ENCODE measurements around the gene CPTP.

CPTP gene

DNA sequence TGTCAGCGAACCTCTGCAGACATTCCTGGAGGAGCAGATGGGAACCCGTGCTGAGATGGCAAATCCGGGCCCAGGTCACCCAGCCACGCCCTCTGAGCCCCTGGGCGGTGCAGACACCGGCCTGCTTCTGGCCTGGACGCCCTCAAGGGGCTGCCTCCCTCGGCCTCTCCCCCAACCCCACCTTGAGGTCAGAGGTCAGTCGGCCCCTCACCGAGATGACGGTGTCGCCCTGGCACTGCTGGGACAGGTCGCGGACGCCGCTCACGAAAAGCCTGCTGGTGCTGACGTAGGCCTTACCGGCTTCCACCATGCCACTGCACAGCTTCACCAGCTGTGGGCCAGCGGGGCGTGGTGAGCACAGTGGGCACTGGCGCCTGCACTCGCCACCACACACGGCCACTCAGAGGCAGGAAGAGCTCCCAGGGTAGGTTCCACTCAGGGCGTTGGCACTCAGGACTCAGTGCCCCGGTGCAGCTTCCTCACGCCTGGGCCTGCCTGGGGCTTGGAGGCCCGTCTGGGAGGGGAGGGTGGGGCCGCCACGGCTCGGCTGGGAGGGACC lies 21.6 kb upstream of the CPTP start:
- no peak for FAIRE-seq
- no peak for DNase-seq (ENCODE audit: insufficient read length)

DNA sequence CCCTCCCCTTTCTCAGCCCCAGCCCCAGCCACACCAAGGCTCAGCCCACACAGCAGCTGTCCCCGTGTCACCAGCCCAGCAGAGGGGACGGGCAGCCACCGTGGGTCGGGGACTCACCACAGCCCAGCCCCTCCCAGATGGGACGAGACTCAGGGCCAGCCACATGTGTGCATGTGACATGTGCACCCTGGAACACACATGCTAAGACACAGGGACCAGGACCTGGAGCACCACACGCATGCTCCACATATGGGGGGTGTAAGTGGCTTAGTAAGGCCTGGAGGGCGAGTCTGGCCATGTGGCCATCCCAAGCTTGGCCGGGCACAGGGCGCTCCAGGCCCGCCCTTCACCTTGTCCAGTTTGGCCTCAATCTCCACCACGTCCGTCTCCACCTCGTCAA lies 20.9 kb upstream of the CPTP start:
- TF ChIP-seq POLR2A (IDR thresholded peaks at IDR 0.05; ENCODE audit: low read depth, low read length) (no peak), TAF1 (IDR thresholded peaks at IDR 0.05; ENCODE audit: borderline replicate concordance, low read depth, low read length) (no peak), POLR2AphosphoS5 (IDR thresholded peaks at IDR 0.05; ENCODE audit: low read depth, low read length) (no peak)
- no peak for FAIRE-seq

More for the DNA sequence above, 21.6 kb upstream of the CPTP start:
- TF ChIP-seq TAF1 (IDR thresholded peaks at IDR 0.05; ENCODE audit: borderline replicate concordance, low read depth, low read length) (no peak), POLR2A (IDR thresholded peaks at IDR 0.05; ENCODE audit: low read depth, low read length) (no peak), POLR2AphosphoS5 (IDR thresholded peaks at IDR 0.05; ENCODE audit: low read depth, low read length) (no peak)

DNA sequence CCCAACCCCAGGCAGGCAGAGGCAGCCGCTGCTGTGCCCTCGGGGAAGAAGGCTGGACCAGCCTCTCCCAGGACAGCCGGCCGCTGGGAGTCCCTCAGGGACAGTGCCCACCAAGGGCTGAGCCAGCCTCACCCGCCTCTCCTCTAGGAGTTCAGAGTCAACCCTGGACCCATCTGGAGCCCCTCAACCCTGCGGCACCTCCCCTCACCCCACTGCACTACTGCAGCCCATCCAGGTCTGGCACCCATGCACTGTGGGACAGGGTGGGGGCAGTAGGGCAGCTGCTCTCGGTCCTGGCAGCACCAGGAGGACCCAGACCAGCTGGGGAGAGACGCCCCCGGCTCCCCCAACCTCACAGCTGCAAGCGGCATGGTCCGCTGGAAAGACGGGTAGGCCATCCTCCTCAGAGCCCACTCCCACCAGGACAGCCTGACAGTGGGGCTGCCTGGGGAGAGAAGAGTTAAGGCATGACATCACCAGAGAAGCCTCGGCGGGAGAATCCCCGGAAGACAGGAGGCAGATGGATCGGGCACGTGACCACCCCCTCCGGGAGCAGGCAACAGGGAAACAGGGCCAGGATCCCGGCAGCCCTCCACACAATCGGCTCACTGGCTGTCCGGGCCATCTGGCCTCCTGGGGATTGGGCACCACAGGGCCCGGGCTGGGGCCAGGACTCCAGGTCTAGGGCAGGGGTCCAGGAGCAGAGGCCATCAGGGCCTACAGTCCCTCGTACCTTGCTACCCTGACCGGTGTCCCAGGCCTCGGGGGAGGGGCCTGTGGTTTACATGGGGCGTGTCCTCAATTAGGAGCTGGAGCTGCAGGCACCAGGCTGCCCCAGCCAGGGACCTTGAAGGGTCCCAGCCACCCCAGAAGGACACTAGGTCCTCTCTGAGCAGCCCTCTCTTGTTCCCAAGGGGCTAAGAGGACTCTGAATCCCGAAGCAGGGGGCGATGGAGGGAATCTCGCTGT lies 20.0 kb upstream of the CPTP start:
- DNase-seq (ENCODE audit: insufficient read length) (no peak), FAIRE-seq (no peak)

More for the DNA sequence above, 20.9 kb upstream of the CPTP start:
- DNase-seq (ENCODE audit: insufficient read length) = no peak

DNA sequence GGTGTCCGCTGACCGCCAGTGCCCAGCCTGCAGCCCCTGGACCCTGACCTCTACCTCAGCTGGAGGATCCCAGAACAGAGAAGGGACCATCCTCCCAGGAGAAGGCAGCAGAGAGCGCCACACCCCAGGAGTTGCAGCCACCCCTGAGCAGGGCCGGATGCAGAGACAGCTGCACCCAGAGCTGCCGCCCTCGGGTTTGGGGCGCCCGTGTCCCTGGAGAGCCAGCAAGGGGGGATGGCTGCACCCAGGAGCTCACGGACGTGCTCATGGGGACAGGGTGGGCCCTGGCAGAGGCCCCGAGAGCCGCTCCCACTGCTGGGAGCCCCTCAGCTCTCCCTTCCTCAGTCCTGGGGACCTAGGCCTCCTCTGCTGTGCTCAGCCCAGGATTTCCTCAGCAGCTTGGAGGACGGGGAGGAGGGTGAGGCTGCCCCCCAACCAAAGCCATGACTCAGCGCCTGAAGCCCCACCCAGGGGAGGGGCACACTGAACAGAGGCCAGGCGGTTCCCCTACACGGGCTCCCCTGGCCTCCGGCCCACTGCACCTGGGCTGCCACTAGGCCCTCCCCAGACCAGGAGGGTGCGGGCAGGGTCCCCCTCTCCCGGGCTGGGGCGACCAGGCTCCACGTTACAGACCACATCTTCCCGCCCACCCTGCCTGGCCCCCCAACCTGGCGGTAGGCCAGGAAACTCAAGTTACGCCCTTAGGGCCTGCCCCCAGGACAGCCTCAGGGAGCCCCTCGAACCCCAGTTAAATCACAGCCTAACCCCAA lies 19.1 kb upstream of the CPTP start:
- FAIRE-seq (peak; percentile 60), DNase-seq (ENCODE audit: insufficient read length) (peak; percentile 75)
- TF ChIP-seq TAF1 (IDR thresholded peaks at IDR 0.05; ENCODE audit: borderline replicate concordance, low read depth, low read length) = no peak
- TF ChIP-seq POLR2A (IDR thresholded peaks at IDR 0.05; ENCODE audit: low read depth, low read length) = peak; percentile 43; the same call in 1 of the 2 replicates

More for the DNA sequence above, 20.0 kb upstream of the CPTP start:
- TF ChIP-seq POLR2A (IDR thresholded peaks at IDR 0.05; ENCODE audit: low read depth, low read length) (no peak), TAF1 (IDR thresholded peaks at IDR 0.05; ENCODE audit: borderline replicate concordance, low read depth, low read length) (no peak), POLR2AphosphoS5 (IDR thresholded peaks at IDR 0.05; ENCODE audit: low read depth, low read length) (no peak)

DNA sequence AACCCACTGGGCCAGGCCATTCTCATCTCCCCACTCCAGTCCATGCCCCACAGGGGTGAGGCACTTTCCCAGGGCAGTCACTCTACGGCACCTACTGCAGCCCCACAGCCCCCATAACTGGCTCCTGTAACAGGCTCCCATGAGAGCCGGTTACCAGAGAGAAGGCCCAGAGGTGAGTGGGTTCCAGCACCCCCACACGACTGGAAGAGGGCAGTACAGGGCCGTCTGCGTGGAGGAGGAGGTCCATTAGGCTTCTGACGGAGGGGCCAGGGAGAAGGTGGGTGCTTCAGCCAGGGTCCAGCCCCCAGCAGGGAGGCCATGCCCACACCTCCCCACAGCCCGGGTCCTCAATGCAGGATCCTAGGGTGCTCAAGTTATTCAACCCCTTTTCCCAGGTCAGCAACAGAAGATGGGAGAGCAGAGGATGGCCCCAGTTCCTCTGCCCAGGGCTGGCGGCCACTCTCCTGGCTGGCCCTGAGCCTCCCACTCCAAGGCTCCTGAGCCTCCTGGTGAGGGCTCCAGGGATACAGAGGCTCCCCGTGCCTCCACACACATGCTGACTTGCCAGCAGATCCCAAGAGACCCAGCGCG lies 18.4 kb upstream of the CPTP start:
- DNase-seq (ENCODE audit: insufficient read length) (no peak), FAIRE-seq (no peak)
- no peak for TF ChIP-seq POLR2AphosphoS5 (IDR thresholded peaks at IDR 0.05; ENCODE audit: low read depth, low read length)
- TF ChIP-seq TAF1 (IDR thresholded peaks at IDR 0.05; ENCODE audit: borderline replicate concordance, low read depth, low read length) = no peak
- no peak for TF ChIP-seq POLR2A (IDR thresholded peaks at IDR 0.05; ENCODE audit: low read depth, low read length)

DNA sequence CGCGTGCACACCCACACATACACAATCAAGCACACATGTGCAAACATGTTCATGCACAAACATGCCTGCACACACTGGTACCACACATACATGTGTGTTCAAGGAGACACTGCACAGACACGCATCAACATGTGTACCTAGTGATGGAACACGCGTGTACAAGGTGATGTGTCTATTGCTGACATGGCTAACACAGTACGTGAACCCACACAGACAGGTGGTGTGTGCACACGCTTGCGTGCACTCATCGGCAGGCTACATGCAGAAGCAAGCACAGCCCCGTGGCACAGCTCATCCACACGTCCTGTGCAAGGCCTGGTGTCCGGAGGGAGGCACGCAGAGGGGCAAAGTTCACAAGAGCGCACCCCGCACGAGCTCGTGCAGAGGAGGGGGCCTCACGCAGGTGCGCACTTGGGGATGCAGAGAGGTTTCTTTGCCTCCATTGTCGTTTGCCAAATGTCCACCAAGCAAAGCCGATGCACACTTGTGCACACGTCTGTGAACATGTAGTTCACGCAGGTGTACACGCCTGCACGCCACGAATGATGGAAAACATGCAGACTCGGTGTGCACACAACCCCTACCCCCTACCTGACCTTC lies 17.8 kb upstream of the CPTP start:
- FAIRE-seq = peak; percentile 17
- TF ChIP-seq POLR2AphosphoS5 (IDR thresholded peaks at IDR 0.05; ENCODE audit: low read depth, low read length) (no peak), POLR2A (IDR thresholded peaks at IDR 0.05; ENCODE audit: low read depth, low read length) (no peak), TAF1 (IDR thresholded peaks at IDR 0.05; ENCODE audit: borderline replicate concordance, low read depth, low read length) (no peak)
- DNase-seq (ENCODE audit: insufficient read length) = no peak

DNA sequence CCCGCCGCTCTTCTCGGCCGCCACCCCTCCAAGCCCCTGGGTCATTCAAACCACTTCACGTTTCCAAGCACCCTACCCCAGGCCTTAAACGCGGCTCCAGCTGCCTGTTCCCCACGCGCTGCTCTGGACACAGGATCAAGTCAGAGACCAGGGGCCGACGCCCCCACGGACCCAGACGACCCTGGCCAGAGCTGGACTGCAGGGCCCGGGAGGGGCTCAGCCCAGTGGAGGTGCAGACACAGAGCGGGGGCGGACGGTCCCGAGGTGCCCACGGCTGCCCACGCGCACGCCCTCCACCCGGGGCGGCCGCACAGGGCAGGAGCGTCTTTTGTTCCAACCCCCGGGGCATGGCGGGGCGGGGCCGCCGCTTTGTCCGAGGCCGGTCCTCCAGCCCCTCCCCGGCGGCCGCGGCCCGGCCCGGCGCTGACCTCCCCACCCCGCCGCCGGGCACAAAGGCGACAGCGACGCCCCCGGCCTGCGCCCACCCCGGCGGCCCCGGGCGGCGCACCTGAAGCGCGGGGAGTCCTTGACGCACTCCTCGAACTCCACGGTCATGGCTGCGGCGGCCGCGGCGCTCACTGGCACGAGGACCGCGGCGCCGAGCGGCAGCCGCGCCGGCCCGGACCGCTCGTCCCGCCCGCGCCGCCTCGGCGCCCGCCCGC lies 17.2 kb upstream of the CPTP start:
- FAIRE-seq = peak; percentile 87
- no peak for DNase-seq (ENCODE audit: insufficient read length)
- TF ChIP-seq POLR2A (IDR thresholded peaks at IDR 0.05; ENCODE audit: low read depth, low read length) = no peak
- no peak for TF ChIP-seq POLR2AphosphoS5 (IDR thresholded peaks at IDR 0.05; ENCODE audit: low read depth, low read length)

DNA sequence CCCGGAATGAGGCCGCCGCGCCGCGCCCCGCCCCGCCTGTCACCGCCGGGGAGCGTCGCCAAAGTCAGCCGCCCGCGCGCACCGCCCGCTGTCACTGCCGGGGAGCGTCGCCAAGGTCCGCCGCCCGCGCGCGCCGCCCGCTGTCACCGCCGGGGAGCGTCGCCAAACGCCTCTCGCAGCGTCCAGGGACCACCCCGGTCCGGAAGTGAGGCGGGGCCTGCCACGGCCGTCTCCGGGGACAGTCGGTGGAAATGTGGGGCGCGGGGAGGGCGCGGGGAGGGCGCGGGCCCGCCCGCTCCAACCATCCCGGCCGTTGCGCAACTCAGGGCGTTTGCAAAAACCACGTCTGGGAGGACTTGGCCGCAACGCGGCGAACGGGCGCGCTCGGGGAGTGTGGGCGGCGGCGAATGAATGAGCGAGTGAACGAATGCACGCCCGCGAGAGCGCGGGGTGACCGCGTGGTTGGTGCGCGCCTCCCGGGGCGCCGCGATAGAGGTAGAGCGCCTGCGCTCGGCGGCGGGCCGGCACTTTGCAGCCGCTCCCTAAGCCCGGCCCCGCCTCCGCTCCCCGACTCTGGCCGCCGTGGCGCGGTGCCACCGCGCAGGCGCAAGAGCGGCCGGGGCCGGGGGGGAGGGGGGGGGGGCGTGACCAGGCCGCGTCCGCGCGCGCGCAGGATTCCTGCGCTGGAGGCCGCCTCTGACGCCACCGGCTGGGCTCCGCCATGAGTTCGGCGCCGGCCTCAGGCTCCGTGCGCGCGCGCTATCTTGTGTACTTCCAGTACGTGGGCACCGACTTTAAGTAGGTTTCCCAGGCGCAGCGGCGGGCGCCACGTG lies 16.5 kb upstream of the CPTP start, which contains the start of the genes ACAP3 and PUSL1:
Gene ACAP3, minus strand, starts transcription at position 8 of the 833 bp plus-strand sequence. CDS start 115 bp downstream, outside the sequence.
Gene PUSL1, plus strand, starts transcription at position 675 of the 833 bp plus-strand sequence. Its CDS starts 47 bp downstream, at position 722.
- peak; percentile 95 for FAIRE-seq
- TF ChIP-seq TAF1 (IDR thresholded peaks at IDR 0.05; ENCODE audit: borderline replicate concordance, low read depth, low read length) = no peak
- TF ChIP-seq POLR2AphosphoS5 (IDR thresholded peaks at IDR 0.05; ENCODE audit: low read depth, low read length) = 0 out of 2 replicates have a peak, but pooled peaks have one; percentile 37
- TF ChIP-seq POLR2A (IDR thresholded peaks at IDR 0.05; ENCODE audit: low read depth, low read length) = no peak; the same call in 1 of the 2 replicates
- peak; percentile 98 for DNase-seq (ENCODE audit: insufficient read length)

DNA sequence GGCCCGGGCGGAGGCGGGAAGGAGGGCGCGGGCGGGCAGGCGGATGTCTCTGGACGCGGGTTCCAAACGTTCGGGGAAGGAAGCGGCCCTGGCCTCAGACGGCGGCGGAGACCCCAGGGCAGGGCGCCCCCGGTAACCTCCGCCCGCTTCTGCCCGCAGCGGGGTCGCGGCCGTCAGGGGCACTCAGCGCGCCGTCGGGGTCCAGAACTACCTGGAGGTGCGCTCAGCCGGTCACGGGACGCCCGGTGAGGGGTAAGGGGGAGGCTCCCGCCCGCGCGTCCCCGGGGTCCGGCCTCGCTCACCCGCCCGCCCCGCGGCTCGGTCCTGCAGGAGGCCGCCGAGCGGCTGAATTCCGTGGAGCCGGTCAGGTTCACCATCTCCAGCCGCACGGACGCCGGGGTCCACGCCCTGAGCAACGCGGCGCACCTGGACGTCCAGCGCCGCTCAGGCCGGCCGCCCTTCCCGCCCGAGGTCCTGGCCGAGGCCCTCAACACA lies 15.8 kb upstream of the CPTP start:
- no peak for TF ChIP-seq POLR2A (IDR thresholded peaks at IDR 0.05; ENCODE audit: low read depth, low read length)
- 0 out of 2 replicates have a peak, but pooled peaks have one; percentile 12 for TF ChIP-seq TAF1 (IDR thresholded peaks at IDR 0.05; ENCODE audit: borderline replicate concordance, low read depth, low read length)
- TF ChIP-seq POLR2AphosphoS5 (IDR thresholded peaks at IDR 0.05; ENCODE audit: low read depth, low read length) = no peak
- DNase-seq (ENCODE audit: insufficient read length) = no peak
- FAIRE-seq = no peak

All from GM12892 (cell line).